Fibroblast of lung (primary cell): Measurements from ENCODE around the gene MACROH2A2. TPM values are rescaled to one million over a fixed set of nuclear protein-coding genes. Genes with fewer than 3 reads are reported as not detected.

ENCODE experiments used
- DNase-seq, 2 donors: peaks; one replicate each; pipeline versions ENCODE4 v3.0.0 to v3.0.0-alpha.2; 2010; ENCODE audit warnings: low read depth in 2 of 2
- H2AFZ ChIP-seq: 2 replicates; pipeline ENCODE4 v1.5.1; 2012; ENCODE audit warnings: low read length, control low read depth, inconsistent platforms
- H3K27ac ChIP-seq: 2 replicates; pipeline ENCODE4 v1.5.1; 2011; ENCODE audit warnings: low read length, control low read depth; ENCODE audit not compliant: insufficient read depth
- H3K27me3 ChIP-seq: 2 replicates; pipeline ENCODE4 v1.5.1; 2011; ENCODE audit warnings: mild to moderate bottlenecking, low read length; ENCODE audit not compliant: control insufficient read depth, insufficient read depth
- H3K36me3 ChIP-seq: 2 replicates; pipeline ENCODE4 v1.5.1; 2011; ENCODE audit warnings: low read length; ENCODE audit not compliant: control insufficient read depth, insufficient read depth
- H3K4me1 ChIP-seq: 2 replicates; pipeline ENCODE4 v1.5.1; 2011; ENCODE audit warnings: low read length; ENCODE audit not compliant: control insufficient read depth, insufficient read depth; ENCODE audit errors: extremely low read depth
- H3K4me2 ChIP-seq: 2 replicates; pipeline ENCODE4 v1.5.1; 2011; ENCODE audit warnings: low read length, control low read depth; ENCODE audit not compliant: insufficient read depth; ENCODE audit errors: extremely low read depth
- H3K4me3 ChIP-seq, 4 experiments: fragments of 200-600 bp in 1 of 4; sonication (generic) in 1 of 4; replicated peaks in 1 of 4; 2 replicates each; pipeline ENCODE4 v1.5.1; 2011 to 2016; ENCODE audit warnings: low read length in 4 of 4, low read depth in 3 of 4, mild to moderate bottlenecking in 3 of 4, control low read depth in 2 of 4, inconsistent platforms in 1 of 4, mixed read lengths in 1 of 4; ENCODE audit not compliant: insufficient read depth in 1 of 4; ENCODE audit errors: control extremely low read depth in 1 of 4
- H3K79me2 ChIP-seq: 2 replicates; pipeline ENCODE4 v1.5.1; 2012; ENCODE audit warnings: mild to moderate bottlenecking, low read length, inconsistent platforms; ENCODE audit not compliant: control insufficient read depth, insufficient read depth
- H3K9ac ChIP-seq: 2 replicates; pipeline ENCODE4 v1.5.1; 2011; ENCODE audit warnings: mild to moderate bottlenecking, low read length, control low read depth; ENCODE audit not compliant: insufficient read depth
- H3K9me3 ChIP-seq: 2 replicates; pipeline ENCODE4 v1.5.1; 2012; ENCODE audit warnings: low read depth, low read length; ENCODE audit not compliant: control insufficient read depth, insufficient read depth
- H4K20me1 ChIP-seq: 2 replicates; pipeline ENCODE4 v1.5.1; 2011; ENCODE audit warnings: low read length; ENCODE audit not compliant: control insufficient read depth, insufficient read depth; ENCODE audit errors: extremely low read depth
- CTCF ChIP-seq, 2 donors: IDR thresholded peaks in 1 of 2; conservative IDR thresholded peaks in 1 of 2; 1 replicate in 1 of 2; 2 replicates in 1 of 2; pipeline ENCODE4 v1.5.1; 2011 to 2012; ENCODE audit warnings: low read length in 2 of 2, control low read depth in 1 of 2, inconsistent platforms in 1 of 2, low read depth in 1 of 2, mild to moderate bottlenecking in 1 of 2
- EZH2 ChIP-seq: IDR thresholded peaks from 2 replicates; pipeline ENCODE4 v1.5.1; 2012; ENCODE audit warnings: low read length, control low read depth, mild to moderate bottlenecking; ENCODE audit errors: missing control alignments
- polyA plus RNA-seq, 2 donors: library from polyadenylated mRNA; depleted of rRNA in 1 of 2; stranded (reverse) in 1 of 2; unstranded in 1 of 2; fragments of >200 nt; gene quantifications; 2 replicates each; pipeline ENCODE4 v1.2.1, GENCODE V29; 2011 to 2012; ENCODE audit warnings: missing spikeins in 1 of 2
- total RNA-seq: library from RNA; depleted of rRNA; stranded (reverse); fragments of >200 nt; gene quantifications from 2 replicates; pipeline ENCODE4 v1.2.1, GENCODE V29; 2014

The MACROH2A2 gene
- total and polyA plus RNA-seq, 2 donors (not counting 1 experiment from before 2014, with no cell fraction given) = 9.2 to 12.1 TPM

GRCh38 chr10:70048030-70048723 lies 4.5 kb upstream of the MACROH2A2 start:
- Histone ChIP-seq H3K4me1 (no peaks in the 10 kb centered on the region), H3K4me3 (no peak overlapping the region), H3K9ac (no peak overlapping the region), H3K27me3 (peaks cover 5% of the 10 kb centered on the region), H3K36me3 (no peaks in the 10 kb centered on the region), H4K20me1 (no peaks in the 10 kb centered on the region), H3K27ac (no peak overlapping the region), H3K9me3 (no peaks in the 10 kb centered on the region), H3K4me2 (no peak overlapping the region), H3K79me2 (no peaks in the 10 kb centered on the region), H2AFZ (no peak overlapping the region)
- TF ChIP-seq EZH2 (no peak), CTCF (conservative IDR thresholded peaks at IDR 0.05 in 1 of 2, IDR thresholded peaks at IDR 0.05 in 1 of 2; ENCODE audit: low read depth in 1 of 2, low read length in 2 of 2) (no peak)
- no peak for DNase-seq

- no peak for TF ChIP-seq CTCF (conservative IDR thresholded peaks at IDR 0.05 in 1 of 2, IDR thresholded peaks at IDR 0.05 in 1 of 2; ENCODE audit: low read depth in 1 of 2, low read length in 2 of 2)
- peak; percentile 67 for TF ChIP-seq EZH2
- DNase-seq = no peak
- no peaks in the 10 kb centered on the region for H3K4me1 ChIP-seq
- no peaks in the 10 kb centered on the region for H3K9me3 ChIP-seq
- peak overlapping the region in 2 of 4 experiments; percentile 50 to 82 for H3K4me3 ChIP-seq
- H3K9ac ChIP-seq = no peak overlapping the region
- H2AFZ ChIP-seq = no peak overlapping the region
- no peaks in the 10 kb centered on the region for H4K20me1 ChIP-seq
- no peaks in the 10 kb centered on the region for H3K79me2 ChIP-seq
- no peak overlapping the region for H3K27ac ChIP-seq
- peaks cover 2% of the 10 kb centered on the region for H3K27me3 ChIP-seq
- H3K4me2 ChIP-seq = peak overlapping the region; percentile 83
- no peaks in the 10 kb centered on the region for H3K36me3 ChIP-seq
These were observed 798 bp upstream of the MACROH2A2 start for GRCh38 chr10:70051848-70052247.

- Histone ChIP-seq H3K9me3 (no peaks in the 10 kb centered on the region), H3K4me1 (no peaks in the 10 kb centered on the region), H3K9ac (peak overlapping the region; percentile 58), H3K27ac (no peak overlapping the region), H3K4me3 (peak overlapping the region; percentile 58 to 82 (median 66)), H3K36me3 (no peaks in the 10 kb centered on the region), H3K79me2 (no peaks in the 10 kb centered on the region), H3K4me2 (peak overlapping the region; percentile 83), H2AFZ (peak overlapping the region; percentile 34), H4K20me1 (no peaks in the 10 kb centered on the region), H3K27me3 (peaks cover 2% of the 10 kb centered on the region)
- no peak for TF ChIP-seq EZH2
- TF ChIP-seq CTCF (conservative IDR thresholded peaks at IDR 0.05 in 1 of 2, IDR thresholded peaks at IDR 0.05 in 1 of 2; ENCODE audit: low read depth in 1 of 2, low read length in 2 of 2) = no peak
- DNase-seq = peak in 1 of 2 donors; percentile 24
These were observed 683 bp downstream of the MACROH2A2 start for GRCh38 chr10:70053218-70053840.
